Transverse colon (tissue), 4 donors: ENCODE data around the gene ICAM4.

Experiments used
- EP300 ChIP-seq: sonication (generic); formaldehyde crosslinking; IDR thresholded peaks from one replicate; pipeline ENCODE4 v1.6.1; 2017; ENCODE audit warnings: antibody characterized with exemption, low read depth
- POLR2A ChIP-seq: fragments of 450-650 bp; IDR thresholded peaks from one replicate; pipeline ENCODE4 v1.6.1; 2016; ENCODE audit warnings: antibody characterized with exemption, mild to moderate bottlenecking, moderate library complexity
- POLR2AphosphoS5 ChIP-seq, 3 donors: sonication (generic); formaldehyde crosslinking; IDR thresholded peaks; one replicate each; pipeline ENCODE4 v1.6.1; 2016; ENCODE audit warnings: antibody characterized with exemption in 3 of 3
- TF ChIP-seq, protein P1 (sequence below), 5 experiments: fragments of 200-600 bp in 3 of 5; fragments of 450-650 bp in 2 of 5; sonication (generic) in 3 of 5; IDR thresholded peaks; 1 replicate in 2 of 5; 2 replicates in 3 of 5; pipeline ENCODE4 v1.5.1; 2016 to 2017; ENCODE audit warnings: antibody characterized with exemption in 5 of 5, inconsistent platforms in 3 of 5, mild to moderate bottlenecking in 2 of 5, moderate library complexity in 1 of 5

DNA sequence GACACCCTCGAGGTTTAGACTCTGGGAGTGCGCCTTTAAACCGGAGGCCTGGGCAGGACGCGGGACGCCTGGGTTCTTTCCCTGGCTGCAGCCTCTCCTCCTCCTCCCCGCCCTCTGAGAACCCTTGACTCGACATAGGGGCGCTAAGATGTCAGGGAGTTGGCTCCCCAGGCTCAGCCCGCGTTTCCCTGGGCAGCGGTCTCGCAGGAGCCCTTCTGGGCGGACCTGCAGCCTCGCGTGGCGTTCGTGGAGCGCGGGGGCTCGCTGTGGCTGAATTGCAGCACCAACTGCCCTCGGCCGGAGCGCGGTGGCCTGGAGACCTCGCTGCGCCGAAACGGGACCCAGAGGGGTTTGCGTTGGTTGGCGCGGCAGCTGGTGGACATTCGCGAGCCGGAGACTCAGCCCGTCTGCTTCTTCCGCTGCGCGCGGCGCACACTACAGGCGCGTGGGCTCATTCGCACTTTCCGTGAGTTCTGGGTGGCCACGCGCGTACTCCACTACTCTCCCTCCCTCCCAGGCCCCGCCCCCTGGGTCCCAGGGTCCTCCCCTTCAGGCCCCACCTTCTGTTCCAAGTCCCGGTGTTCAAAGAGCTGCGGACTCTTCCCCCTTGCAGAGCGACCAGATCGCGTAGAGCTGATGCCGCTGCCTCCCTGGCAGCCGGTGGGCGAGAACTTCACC, 4.3 kb downstream of the ICAM4 start:
- TF ChIP-seq, protein P1, sequence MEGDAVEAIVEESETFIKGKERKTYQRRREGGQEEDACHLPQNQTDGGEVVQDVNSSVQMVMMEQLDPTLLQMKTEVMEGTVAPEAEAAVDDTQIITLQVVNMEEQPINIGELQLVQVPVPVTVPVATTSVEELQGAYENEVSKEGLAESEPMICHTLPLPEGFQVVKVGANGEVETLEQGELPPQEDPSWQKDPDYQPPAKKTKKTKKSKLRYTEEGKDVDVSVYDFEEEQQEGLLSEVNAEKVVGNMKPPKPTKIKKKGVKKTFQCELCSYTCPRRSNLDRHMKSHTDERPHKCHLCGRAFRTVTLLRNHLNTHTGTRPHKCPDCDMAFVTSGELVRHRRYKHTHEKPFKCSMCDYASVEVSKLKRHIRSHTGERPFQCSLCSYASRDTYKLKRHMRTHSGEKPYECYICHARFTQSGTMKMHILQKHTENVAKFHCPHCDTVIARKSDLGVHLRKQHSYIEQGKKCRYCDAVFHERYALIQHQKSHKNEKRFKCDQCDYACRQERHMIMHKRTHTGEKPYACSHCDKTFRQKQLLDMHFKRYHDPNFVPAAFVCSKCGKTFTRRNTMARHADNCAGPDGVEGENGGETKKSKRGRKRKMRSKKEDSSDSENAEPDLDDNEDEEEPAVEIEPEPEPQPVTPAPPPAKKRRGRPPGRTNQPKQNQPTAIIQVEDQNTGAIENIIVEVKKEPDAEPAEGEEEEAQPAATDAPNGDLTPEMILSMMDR (IDR thresholded peaks at IDR 0.05), result no peak
- TF ChIP-seq POLR2A (no peak), POLR2AphosphoS5 (IDR thresholded peaks at IDR 0.05) (peak in 1 of 3 donors; percentile 13), EP300 (no peak)
